NCI-H2227 treated with DMSO at 0.1 percent for 48 hours (cell line): ENCODE measurements around the gene CALD1.

Experiments used
- DNase-seq: peaks from one replicate; lab custom pipeline; 2025; lab: John Stamatoyannopoulos, UW

Gene CALD1

DNA sequence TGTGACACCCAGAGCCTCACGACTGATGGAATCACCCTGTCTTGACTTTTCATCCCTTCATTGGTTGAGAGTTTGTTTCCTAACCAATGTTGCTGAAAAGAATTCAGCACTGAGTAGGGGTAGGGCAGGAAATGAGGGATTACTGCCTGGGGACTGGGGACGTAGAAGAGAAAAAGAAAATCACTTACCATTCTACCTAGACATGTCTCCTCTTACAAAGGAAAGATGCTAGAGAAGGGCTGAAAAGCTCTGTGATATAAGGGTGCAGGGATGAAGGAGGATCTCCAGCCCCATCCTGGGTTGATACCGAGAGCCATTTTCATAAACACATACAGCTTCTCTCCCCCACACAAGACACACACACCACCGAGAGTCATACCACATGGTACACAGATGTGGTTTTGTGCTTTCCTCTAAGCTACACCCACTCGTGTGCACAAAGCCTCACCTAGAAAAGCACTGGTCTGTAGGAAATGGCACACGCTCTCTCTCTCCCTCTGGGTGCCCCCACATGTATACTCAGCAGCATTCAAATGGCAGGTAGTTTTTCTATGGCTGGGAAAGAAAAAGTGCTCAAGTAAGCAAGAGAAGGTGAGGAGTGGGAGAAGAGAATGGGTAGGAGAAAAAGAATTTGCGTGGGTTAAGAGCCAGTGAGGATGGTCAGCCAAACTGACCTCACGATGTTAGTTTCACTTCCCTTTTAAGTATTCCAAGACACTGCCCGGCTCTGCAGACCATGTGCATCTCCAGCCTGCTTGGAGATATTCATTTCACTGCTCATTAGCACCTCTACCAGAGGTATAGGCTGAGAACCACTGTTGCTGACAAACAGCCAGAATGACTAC, 85.8 kb downstream of the CALD1 start:
- no peak for DNase-seq

DNA sequence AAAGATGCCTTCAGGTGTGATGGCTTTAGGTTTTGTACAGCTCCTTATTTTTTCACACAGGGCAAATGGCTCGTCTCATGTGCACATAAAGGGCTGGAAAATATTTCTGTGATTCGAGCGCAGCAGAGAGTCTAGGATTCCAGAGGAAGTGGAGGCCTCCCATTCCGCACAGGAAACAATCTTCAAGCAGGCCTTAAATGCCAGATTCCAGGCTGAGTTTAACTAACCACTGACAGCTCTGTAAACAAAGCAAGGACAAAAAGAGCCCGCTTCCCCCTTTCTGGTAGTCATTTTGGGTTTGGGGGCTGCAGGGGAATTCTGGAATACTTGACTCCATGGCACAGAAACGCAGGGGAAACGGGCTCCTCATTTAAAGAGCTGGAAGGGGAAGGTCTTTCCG, 87.2 kb downstream of the CALD1 start:
- no peak for DNase-seq

DNA sequence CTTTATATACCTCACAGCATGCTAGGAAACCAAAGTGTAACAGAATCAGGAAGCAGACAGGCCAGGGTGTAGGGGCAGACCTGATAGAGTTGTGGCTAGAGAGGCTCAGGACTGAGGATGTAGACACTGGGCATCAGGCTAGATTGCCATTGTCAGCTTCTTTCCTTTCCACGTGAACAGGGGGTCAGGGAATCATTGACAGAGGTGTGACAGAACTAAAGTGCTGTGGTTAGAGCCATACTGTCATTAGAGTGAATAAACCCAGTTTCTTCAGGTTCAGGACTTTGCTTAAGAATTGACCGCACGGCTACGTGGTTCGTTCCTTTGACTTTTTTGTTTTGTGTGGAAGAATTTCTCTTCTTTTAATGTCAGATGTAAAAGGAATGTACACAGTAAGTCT, 90.7 kb downstream of the CALD1 start:
- DNase-seq = no peak

DNA sequence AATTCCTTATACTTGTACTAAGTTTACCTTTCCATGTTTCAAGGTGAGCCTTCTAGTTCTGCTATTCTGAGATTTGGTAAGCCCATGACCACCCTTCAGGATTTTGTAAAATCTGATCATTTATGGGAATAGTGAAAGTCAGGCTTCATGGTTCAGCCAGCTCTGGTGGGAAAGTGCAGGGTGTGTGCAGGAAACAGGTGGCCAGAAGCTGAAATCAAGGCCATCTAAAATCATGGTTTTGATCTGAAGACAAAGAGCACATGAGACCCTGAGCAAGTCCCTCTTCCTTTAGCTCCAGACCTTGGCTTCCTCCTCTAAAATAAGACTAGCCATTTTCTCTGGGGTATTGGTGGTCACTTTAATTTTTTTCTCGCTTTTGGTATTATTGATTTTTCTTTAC, 91.3 kb downstream of the CALD1 start:
- DNase-seq = no peak

DNA sequence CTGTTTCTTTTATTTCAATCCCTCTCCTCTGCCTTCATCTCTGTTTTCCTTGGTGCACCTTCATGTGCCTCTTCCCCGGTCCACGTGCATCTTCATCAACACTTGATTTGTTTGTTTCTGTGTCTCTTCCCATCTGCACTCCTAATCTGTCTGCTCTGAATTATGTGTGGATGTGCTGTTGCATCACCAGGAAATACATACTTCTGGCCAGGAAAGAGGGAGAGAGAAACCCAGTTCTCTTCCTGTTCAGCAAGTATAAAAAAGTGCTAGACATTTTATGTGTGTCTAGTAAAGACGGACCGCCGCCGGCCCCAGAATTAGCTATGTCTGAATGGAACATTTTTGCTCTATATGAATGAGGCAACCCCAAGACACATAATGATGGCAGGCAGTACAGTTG, 93.8 kb downstream of the CALD1 start:
- DNase-seq = no peak

DNA sequence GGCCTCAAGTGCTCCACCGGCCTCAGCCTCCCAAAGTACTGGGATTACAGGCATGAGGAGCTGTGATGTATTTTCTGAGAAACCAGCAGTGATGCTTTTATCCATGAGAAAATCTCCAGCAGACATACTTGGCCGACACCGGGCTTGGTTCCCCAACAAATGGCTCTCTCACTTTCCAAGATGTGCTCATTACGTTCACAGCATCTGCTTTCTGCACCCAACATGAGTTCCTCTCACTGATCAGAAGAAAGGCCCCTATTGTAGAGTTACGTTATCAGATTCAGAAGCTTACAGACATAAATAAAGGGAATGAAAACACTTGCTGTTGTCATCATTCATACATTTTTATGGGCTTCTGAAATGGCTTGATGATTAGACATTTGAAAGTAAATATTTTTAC, 95.0 kb downstream of the CALD1 start:
- no peak for DNase-seq

DNA sequence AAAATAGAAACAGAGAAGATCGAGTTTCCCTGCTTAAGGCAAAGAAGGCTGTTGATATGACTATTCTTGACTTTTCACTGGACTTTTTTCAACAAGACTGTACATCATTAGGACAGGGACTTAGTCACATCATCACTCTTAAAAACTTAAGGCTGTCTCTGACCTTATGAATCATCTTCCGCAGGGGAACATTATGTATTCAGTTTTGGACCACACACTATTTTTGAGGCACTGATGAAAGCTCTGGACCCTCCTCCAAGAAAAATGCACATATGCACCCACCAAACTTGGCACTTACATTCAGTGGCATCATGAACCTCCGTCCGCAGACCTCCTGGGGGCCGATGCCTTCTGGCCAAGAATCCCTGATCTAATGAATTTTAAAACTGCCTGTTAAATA, 96.4 kb downstream of the CALD1 start:
- no peak for DNase-seq

DNA sequence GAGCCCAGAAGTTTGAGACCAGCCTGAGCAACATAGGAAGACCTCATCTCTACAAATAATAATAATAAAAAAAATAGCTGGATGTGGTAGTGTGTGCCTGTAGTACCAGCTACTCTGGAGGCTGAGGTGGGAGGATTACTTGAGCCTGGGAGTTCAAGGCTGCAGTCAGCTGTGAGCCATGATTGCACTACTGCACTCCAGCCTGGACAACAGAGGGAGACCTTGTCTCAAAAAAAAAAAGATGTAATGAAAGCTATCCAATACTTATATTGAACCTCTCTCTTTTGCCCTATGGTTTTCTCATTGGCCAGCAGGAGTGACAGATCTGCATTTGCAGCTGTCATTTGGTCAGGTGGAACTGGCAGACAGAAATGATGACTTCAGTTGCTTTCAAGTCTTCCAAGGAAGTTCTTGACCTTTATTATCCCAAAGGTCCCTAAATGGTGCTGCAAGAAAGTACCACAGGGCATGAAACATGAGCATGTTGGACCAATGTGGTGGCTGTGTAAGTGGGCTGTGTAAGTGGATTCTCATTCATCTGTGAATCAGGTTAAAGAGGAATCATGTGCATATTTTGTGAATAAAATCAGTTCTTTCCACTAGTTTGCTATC, 99.4 kb downstream of the CALD1 start:
- DNase-seq = no peak

DNA sequence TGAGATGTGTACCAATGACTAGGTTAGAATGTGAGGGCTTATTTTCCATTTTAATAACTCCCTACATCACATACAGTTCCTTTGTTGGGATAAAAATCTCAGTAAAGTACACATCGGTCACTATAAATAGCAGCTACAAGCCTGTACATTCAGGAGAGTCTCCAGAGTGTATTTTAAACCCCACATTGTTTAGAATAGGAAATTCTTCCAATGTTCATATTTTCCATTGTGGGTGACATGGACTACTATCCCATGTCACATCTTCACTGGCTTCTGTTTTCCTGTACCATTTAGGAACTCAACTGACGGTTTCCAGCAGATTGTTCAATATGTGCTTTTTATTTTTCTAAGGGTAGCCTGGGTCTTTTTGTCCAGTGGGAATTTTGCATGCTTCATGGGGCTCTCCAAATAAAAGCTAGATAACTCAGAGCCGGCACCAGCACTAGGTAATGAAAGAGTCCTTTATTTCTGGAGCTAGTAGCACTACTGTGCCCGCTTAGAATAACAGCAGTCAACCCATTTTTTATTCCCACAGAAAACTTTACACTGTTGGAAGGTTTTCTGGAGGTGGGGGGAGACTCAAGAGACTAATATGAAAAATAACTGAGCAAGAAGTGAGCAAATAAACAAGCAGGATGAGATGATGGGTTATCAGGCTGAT, 100.5 kb downstream of the CALD1 start:
- no peak for DNase-seq

DNA sequence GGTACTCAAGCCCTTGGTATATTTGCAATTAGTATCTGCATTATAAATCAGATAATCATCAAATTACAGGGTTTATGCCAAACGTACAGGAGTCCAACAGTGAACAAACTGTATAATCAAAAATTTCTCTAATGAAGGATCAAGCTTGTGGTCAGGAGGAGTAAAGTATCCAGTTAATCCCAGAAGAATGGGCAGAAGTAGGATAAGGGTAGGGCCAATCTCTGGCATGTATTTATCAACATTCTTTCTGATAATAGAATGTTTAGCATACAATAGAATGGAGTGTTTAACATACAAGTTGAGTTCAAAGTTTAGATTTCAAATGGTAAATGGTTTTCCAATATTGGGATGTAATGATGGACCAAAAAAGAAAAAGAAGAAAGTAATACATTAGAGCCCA, 103.0 kb downstream of the CALD1 start:
- DNase-seq = no peak

DNA sequence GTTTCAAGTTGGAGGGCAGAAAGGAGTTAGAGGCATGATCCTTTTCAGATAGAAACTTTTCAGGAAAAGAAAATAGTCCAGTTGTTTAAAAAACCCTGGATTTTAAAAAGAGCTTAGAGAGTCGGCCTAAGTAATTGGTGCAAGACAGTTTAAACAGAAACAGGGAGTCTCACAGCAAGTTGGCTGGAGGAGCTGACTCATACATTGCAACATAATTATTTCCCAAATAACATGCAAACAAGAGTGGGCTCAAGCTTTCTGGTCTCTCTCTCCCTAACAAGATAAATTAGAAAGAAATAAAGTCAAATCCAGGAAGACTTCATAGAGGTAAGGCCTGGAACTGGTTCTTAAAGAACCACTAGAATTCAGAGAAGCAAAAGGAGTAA, 106.5 kb downstream of the CALD1 start:
- DNase-seq = no peak

DNA sequence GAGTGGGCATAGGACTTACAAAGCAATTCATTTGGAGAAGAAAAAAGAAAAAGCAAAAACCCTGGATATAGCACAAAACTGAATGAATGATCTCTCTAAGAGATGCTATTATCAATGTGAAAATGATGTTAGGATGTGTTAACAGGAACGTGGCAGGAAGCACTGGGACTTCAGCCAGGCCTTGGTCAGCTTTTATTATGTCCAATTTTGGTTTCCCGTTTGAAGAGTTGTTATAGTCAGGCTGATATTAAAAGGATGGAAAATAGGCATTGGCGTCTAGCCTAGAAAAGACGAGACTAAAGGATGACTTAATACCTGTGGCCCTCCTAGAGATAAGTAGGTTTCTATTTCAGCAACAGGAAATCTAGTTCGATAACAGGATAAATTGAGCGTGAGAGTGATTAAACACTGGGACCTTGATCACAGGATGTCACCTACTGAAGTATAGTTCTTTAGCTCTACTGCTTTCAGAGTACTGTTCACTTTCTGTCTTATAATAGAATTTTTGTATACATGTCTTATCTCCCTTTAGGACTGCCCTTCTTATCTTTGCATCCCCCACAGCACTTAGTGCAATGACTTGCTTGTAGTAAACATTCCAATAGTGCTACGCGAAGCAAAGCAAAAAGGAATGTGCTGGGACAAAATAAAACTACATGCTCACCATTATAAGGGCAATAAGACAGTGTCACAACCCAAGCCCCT, 107.1 kb downstream of the CALD1 start:
- peak; percentile 51 for DNase-seq

DNA sequence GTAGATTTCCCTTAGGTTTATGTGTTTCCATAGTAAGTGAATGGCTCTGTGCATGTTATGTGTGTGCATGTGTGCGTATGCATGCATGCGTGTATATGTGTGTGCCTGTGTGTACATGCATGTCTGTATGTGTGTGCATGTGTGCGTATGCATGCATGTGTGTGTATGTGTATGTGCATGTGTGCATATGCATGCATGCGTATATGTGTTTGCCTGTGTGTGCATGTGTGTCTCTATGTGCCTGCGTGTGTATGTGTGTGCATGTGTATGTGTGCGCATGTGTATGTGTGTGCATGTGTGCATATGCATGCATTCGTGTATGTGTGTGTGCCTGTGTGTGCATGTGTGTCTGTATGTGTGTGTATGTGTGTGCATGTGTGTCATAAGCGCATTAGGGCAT, 108.1 kb downstream of the CALD1 start:
- DNase-seq = no peak

DNA sequence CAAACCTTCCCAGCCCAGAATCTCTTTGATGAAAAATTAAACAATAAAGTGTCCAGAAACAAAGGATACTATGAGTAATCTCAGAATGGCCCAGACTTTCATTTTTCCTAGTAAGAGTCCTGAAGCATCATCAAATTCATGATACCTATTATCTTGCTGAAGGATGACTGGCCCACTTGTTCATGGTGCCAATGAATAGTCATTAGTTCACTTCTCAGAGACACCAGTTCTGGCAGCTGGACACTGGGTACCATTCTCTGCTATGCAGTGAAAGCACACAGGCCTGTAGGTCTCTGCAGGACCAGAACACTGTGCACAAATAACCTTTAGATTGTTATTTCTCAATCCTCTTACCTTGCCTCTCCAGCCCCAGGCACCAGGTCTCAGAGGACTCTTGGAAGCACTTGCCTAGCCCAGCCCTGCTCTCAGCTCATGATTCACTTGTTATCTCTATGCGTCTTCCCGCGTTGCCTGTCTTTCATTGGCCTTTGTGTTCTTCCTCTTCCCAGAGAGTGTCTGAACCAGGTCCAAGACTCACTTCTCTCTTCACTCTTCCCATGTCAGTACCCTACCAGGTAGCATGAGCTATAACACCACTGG, 108.8 kb downstream of the CALD1 start:
- no peak for DNase-seq

DNA sequence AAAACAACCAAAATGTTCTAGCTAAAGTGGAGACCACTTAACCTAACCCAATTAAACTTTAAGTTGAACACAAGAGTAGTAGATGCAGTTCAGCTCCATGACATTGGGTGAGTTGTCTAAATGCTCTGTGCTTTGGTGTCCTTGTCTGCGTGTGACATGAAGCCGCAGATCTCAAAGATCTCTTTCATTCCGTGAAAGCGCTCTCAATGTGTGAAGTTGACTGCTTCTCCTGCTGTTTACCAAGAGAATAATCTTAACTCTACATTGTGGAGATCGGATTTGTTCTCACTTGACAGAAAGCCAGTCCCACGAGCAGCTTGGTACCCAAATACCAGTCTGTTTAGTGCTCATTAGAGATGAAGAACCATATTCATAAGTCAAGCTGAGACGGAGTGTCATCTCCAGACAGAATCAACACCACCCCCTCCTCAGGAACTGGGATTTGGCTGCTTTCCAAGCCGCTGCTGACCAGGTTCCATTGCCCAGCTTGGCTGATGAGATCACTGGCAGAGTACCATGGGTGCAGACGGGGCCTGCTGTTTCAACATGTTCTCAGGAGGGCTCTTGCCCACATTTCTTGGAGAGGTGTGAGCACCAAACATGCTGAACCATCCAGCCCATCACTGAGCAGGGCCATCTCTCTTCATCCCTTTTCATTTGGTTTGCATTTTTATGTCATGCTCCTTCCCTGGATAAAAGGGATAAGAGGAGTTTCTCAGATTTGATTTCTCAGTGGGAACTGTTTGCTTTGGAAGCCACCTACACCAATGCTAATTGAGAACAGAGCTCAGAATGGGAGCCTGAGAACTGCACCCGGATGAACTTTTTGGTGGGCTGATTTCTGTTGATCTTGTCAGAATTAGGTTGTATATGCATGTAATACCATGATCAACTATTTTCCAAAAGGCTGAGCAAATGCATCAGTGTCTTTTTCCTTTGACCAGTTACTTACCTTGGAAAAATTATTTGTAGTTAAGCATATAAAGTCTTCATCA, 111.1 kb downstream of the CALD1 start:
- DNase-seq = peak; percentile 49

DNA sequence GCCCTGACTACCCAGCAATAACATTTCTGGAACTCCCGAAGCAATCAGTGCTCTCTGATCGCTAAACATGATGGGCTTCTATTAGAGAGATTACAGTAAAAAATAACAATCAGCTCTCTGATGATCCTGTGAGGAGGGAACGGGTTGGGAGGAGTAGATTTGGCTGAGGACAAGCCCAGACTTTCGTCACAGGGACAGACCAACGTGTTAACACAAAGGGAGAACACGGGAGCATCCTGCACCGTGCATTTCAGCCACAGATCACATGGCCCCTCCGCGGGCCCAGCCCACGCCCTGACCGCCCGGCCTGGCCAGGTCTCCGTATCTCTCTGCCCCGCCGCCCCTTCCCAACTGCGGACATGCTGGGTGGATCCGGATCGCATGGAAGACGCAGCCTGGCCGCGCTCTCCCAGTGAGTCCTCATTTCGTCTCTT, 111.8 kb downstream of the CALD1 start:
- DNase-seq = peak; percentile 89

DNA sequence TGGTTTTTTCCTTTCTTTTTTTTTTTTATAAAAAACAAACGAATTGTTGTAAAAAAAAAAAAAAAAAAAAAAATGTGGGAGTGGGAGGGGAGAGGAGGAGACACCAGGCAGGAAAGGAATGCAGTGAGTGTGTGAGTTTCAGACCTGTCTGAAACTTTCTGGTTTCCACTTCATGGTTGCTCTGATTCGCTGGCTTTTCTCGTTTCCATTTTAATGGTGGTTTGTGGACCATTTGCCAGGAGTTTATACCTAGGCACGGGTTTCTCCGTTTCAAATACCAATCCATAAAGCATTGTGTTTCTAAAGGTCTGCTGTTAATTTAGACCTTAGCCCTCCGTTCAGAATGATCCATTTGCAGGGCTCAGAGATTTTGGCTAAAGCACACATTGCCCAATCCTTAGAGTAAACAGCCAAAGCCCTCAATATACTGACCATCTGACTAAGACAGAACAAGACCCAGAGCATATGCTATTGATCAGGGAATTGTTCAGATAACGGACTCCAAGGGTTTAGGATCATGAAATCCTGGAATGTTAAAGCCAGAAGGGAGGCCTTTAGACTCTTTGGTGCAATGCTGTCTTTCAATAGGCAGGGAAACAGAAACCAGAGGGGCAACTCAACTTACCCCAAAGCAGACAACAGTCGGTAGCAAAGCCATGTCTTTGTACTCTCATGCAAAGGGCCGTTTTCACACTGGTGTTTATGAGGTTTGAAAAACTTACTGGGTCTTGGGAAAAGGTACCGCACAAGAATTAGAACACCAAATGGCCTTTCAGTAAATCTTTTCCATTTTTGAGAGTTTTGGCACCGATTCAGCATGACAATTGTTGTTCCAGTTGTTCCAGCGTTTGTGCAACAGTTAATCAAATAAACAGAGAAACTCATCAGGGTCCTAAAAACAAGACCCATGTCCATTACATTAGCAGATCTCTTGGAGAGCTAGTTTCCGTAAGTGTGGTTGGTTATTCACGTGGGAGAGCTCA, 112.6 kb downstream of the CALD1 start:
- DNase-seq = no peak

DNA sequence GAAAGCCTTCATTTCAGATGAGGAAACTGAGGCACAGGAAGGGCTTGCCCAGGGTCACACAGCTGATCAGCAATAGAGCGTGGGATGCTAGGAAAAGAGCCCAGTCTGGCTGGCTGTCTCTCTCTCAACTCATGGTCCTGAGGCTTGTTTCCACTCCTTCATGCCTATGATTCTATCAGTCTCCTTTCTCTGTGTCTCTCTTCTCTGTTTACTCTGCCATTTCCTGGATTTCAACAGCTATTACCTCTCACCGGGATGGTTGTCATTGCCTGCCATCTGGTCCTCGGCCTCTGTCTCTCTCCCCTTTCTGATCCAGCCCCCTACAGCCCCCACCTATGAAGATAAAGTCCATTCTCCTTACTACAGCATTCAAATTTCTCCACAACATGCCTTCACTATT, 113.5 kb downstream of the CALD1 start:
- DNase-seq = no peak

DNA sequence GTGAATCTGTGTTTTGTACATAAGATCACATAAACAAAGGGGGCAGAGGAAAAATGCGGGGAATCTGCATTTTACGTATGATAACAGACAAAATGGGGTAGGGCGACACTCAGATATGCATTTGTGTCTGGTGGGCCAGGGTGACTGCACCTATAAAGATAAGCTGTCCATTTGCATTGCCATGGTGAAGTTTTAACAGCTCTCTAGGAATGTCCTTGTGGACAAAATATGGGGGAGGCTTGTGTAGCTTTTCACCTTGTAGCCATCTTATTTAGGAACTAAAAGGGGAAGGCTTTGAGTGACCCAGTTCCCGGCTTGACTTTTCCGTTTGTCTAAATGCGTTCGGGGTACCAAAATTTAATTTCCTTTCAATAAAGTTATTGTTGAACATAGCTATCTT, 114.5 kb downstream of the CALD1 start:
- DNase-seq = no peak

DNA sequence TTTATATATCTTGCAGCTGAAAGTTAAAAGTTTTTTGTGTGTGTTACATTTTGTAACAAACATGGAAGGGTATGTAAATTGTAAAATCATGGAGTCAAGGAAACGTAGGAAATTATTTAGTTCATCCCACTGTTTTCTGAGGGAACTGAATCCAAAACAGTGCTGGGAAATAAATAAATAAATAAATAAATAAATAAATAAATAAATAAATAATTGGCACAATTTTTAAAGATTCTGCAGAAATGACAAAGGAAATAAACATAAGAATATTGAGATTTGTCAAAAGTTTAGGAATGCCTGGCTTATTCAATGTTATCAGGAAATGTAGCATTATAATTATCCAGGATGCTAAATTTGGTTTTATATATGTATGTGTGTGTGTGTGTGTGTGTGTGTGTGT, 115.5 kb downstream of the CALD1 start:
- DNase-seq = no peak
